Measurements from ENCODE around the gene THRA. TPM values are rescaled to one million over a fixed set of nuclear protein-coding genes. Genes with fewer than 3 reads are reported as not detected.
A peak's percentile ranks its signal among the peaks of the same experiment; 100 is the strongest.

Gene THRA
- total and polyA plus RNA-seq, 2 donors from 2014 or later = 40.8 to 63.9 TPM

DNA sequence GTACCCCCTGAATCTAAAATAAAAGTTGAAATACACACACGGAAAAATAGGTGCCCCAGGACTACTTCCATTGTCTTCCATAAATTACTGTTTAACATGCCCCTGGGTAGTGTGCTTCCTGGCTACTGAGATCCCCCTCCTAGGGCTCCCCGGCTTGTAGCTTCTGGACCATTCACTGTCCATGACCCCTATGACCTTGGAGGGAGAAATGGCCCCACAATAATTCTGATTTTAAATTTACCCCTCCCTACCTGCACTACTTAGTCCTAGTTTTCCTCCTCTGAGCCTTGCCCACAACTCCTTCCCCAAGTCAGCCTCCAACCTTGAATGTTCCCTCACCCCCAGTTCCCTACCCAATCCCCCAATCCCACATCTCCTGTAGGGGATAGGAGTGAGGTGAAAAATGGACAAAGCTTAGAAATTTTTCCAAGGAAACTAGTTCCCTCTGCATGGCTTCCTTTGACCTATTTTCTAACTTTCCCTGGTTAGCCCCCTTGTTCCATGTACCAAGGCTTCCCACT, 49.5 kb downstream of the THRA start:
- no peak for FAIRE-seq
- intact Hi-C loops (cut with DNase I) = loop anchor here (5.0 kb wide), 1 partner anchor 40 kb away; no protein-coding TSS in a partner anchor
- no peaks in the 10 kb centered on the region for H3K36me3 ChIP-seq (ENCODE audit: control insufficient read depth in 2 of 3, insufficient read depth in 3 of 3, low read length in 3 of 3)

DNA sequence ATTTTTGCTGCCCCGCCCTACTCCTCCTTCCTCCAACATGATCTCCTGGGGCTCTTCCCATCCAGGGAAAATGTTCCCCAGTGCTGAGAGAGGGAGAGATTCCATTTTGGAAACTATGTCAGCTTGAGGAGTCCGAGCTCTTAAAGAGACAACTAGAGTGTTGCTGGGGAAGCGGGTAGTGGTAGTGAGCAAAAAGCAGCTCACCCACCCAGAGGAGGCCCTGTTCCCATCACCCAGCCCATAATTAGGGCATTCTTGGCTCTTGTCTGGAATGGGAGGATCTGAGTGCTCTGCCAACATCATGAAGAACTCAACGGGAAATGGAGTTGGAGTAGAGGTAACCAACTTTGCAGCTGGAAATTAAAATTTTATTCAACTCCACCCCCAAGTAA, 49.9 kb downstream of the THRA start:
- H3K9me3 ChIP-seq (ENCODE audit: control insufficient read depth in 2 of 3, insufficient read depth in 1 of 3, low read length in 3 of 3) = no peaks in the 10 kb centered on the region
- H3K4me3 ChIP-seq (ENCODE audit: low read length in 3 of 3) = peak overlapping the region in 1 of 3 donors; percentile 45
- H3K27ac ChIP-seq (ENCODE audit: low read depth in 2 of 2, low read length in 2 of 2) = peak overlapping the region; percentile 36 to 95
- H3K9ac ChIP-seq (ENCODE audit: low read length in 3 of 3) = peak overlapping the region in 2 of 3 donors; percentile 11 to 59
- TF ChIP-seq, protein P1, sequence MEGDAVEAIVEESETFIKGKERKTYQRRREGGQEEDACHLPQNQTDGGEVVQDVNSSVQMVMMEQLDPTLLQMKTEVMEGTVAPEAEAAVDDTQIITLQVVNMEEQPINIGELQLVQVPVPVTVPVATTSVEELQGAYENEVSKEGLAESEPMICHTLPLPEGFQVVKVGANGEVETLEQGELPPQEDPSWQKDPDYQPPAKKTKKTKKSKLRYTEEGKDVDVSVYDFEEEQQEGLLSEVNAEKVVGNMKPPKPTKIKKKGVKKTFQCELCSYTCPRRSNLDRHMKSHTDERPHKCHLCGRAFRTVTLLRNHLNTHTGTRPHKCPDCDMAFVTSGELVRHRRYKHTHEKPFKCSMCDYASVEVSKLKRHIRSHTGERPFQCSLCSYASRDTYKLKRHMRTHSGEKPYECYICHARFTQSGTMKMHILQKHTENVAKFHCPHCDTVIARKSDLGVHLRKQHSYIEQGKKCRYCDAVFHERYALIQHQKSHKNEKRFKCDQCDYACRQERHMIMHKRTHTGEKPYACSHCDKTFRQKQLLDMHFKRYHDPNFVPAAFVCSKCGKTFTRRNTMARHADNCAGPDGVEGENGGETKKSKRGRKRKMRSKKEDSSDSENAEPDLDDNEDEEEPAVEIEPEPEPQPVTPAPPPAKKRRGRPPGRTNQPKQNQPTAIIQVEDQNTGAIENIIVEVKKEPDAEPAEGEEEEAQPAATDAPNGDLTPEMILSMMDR (IDR thresholded peaks at IDR 0.05; ENCODE audit: borderline replicate concordance, extremely low read depth, insufficient read depth) = no peak
- DNase-seq = peak in 2 of 5 donors; percentile 13 to 18
- no peak for FAIRE-seq
- intact Hi-C loops (cut with DNase I) = loop anchor here (5.0 kb wide), 1 partner anchor 40 kb away; no protein-coding TSS in a partner anchor
- no peaks in the 10 kb centered on the region for H3K27me3 ChIP-seq (ENCODE audit: control insufficient read depth, insufficient read depth, low read length)
- H3K36me3 ChIP-seq (ENCODE audit: control insufficient read depth in 2 of 3, insufficient read depth in 3 of 3, low read length in 3 of 3) = no peaks in the 10 kb centered on the region
- H3K4me1 ChIP-seq (ENCODE audit: control insufficient read depth in 2 of 3, insufficient read depth in 2 of 3, low read depth in 1 of 3, low read length in 3 of 3) = peaks cover 13 to 51% (median 44%) of the 10 kb centered on the region in 3 donors

More for the DNA sequence above, 49.5 kb downstream of the THRA start:
- Histone ChIP-seq H3K9ac (ENCODE audit: low read length in 3 of 3) (peak overlapping the region in 2 of 3 donors; percentile 49 to 59), H3K4me1 (ENCODE audit: control insufficient read depth in 2 of 3, insufficient read depth in 2 of 3, low read depth in 1 of 3, low read length in 3 of 3) (peaks cover 15 to 56% (median 49%) of the 10 kb centered on the region in 3 donors), H3K27ac (ENCODE audit: low read depth in 2 of 2, low read length in 2 of 2) (peak overlapping the region; percentile 83 to 95), H3K27me3 (ENCODE audit: control insufficient read depth, insufficient read depth, low read length) (no peaks in the 10 kb centered on the region), H3K4me3 (ENCODE audit: low read length in 3 of 3) (peak overlapping the region in 1 of 3 donors; percentile 25), H3K9me3 (ENCODE audit: control insufficient read depth in 2 of 3, insufficient read depth in 1 of 3, low read length in 3 of 3) (no peaks in the 10 kb centered on the region)
- DNase-seq = peak in 2 of 5 donors; percentile 25 to 43
- TF ChIP-seq, protein P1 (IDR thresholded peaks at IDR 0.05; ENCODE audit: borderline replicate concordance, extremely low read depth, insufficient read depth) = no peak

DNA sequence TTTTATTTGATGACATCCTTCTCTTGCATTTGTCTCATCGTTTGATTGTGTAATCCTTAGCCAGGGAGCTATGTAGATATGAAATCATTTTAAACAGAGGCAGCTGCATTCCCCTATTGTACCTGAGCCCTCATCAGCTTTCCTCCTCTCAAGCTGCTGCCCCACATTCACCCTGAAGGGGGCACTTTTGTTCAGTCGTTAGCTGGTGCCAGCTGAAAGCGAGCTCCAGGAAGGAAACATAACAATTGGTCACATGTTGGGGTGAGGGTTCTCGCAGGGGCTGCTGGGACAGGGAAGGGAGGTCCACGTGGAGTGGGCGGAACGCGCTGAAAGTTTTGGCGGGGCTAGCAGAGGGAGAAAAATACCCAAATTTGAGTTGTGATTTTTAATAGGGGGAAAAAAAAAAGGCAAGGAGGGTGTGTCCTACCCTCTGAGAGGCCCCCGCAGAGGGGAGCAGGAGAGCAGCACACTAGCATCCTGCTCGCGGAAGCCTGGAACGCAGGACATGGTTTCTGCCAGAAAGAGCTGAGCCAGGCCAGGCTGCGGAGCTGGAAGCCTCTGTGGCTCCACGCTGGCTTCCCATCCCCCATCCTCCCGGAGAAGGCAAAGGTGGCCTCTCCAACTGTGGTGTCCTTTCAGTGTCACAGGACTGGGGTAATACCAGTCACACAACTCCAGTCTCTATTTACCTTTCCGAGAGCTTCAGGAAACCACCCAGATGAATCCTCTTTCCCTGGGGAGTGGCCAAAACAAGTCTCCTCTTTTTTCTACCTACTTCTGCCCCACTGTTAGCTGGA, 50.5 kb downstream of the THRA start:
- intact Hi-C loops (cut with DNase I) = loop anchor here (5.0 kb wide), 1 partner anchor 41 kb away; no protein-coding TSS in a partner anchor
- Histone ChIP-seq H3K9ac (ENCODE audit: low read length in 3 of 3) (peak overlapping the region in 2 of 3 donors; percentile 21 to 59), H3K4me1 (ENCODE audit: control insufficient read depth in 2 of 3, insufficient read depth in 2 of 3, low read depth in 1 of 3, low read length in 3 of 3) (peaks cover 12 to 47% (median 38%) of the 10 kb centered on the region in 3 donors), H3K27ac (ENCODE audit: low read depth in 2 of 2, low read length in 2 of 2) (peak overlapping the region; percentile 36 to 95), H3K27me3 (ENCODE audit: control insufficient read depth, insufficient read depth, low read length) (no peaks in the 10 kb centered on the region), H3K9me3 (ENCODE audit: control insufficient read depth in 2 of 3, insufficient read depth in 1 of 3, low read length in 3 of 3) (no peaks in the 10 kb centered on the region), H3K36me3 (ENCODE audit: control insufficient read depth in 2 of 3, insufficient read depth in 3 of 3, low read length in 3 of 3) (no peaks in the 10 kb centered on the region), H3K4me3 (ENCODE audit: low read length in 3 of 3) (peak overlapping the region; percentile 45 to 74 (median 49))
- peak; percentile 65 for FAIRE-seq
- DNase-seq = peak; percentile 94 to 98 (median 96)
- TF ChIP-seq, protein P1 (IDR thresholded peaks at IDR 0.05; ENCODE audit: borderline replicate concordance, extremely low read depth, insufficient read depth) = peak; percentile 98

Data from kidney (tissue), 14 donors.